AG04449 (cell line): ENCODE data around the gene UPF1.

Source experiments
- CTCF ChIA-PET: fragments of 350-600 bp; formaldehyde crosslinking; extraction: SDS; loops from one replicate; lab custom pipeline; 2021; ENCODE audit warnings: antibody characterized with exemption; lab: Yijun Ruan, JAX
- POLR2A ChIA-PET: fragments of 400-600, 350-600 bp; formaldehyde crosslinking; extraction: SDS; loops from one replicate; lab custom pipeline; 2020; ENCODE audit warnings: antibody characterized with exemption, inconsistent platforms; lab: Yijun Ruan, JAX
- DNase-seq: peaks from one replicate; pipeline ENCODE4 v3.0.0-alpha.2; 2010; ENCODE audit warnings: low read depth, low spot score
- H3K4me3 ChIP-seq: 2 replicates; pipeline ENCODE4 v1.5.1; 2011; ENCODE audit warnings: low read depth, mild to moderate bottlenecking, control low read depth, low read length
- CTCF ChIP-seq: IDR thresholded peaks from one replicate; pipeline ENCODE4 v1.5.1; 2011; ENCODE audit warnings: mild to moderate bottlenecking, moderate library complexity, low read length, control low read depth, inconsistent platforms; ENCODE audit not compliant: insufficient read depth; ENCODE audit errors: missing control alignments

UPF1 gene

GRCh38 chr19:18881491-18881890 lies 49.7 kb downstream of the UPF1 start:
- CTCF ChIA-PET = interaction anchor here (1.0 to 10.1 kb wide), 4 partner anchors 9 to 34 kb away, joined by 3 to 101 read pairs (median 7); no protein-coding TSS in a partner anchor

GRCh38 chr19:18883526-18884304 lies 52.0 kb downstream of the UPF1 start:
- DNase-seq = no peak
- H3K4me3 ChIP-seq = no peak overlapping the region
- ChIA-PET CTCF (interaction anchor here (1.4 to 10.1 kb wide), 2 partner anchors 18 to 37 kb away, joined by 3 to 101 read pairs; no protein-coding TSS in a partner anchor), POLR2A (no interaction called here)
- no peak for TF ChIP-seq CTCF

More at GRCh38 chr19:18881491-18881890, 49.7 kb downstream of the UPF1 start:
- TF ChIP-seq CTCF = no peak
- no peak for DNase-seq
- H3K4me3 ChIP-seq = no peak overlapping the region
- POLR2A ChIA-PET = no interaction called here

DNA sequence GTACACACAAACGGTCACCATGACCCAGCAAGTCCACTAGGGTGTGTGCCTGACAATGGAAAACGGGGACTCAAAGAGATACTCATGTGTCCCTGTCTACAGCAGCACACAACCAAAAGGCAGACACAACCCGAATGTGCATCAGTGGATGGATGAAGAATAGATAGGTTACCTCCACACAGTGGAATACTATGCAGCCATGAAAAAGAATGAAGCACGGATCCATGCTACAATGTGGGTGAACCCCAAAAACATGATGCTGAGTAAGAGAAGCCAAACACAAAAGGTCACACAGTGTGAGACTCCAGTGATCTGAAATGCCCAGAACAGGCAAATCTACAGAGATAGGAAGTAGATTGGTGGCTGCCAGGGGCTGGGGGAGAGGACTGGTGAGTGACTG lies 55.2 kb downstream of the UPF1 start:
- CTCF ChIA-PET = no interaction called here
- no peak for TF ChIP-seq CTCF

GRCh38 chr19:18889949-18890745 lies 58.4 kb downstream of the UPF1 start:
- ChIA-PET POLR2A (interaction anchor here (0.6 kb wide), 1 partner anchor 296 kb away, joined by 4 read pairs; no protein-coding TSS in a partner anchor), CTCF (interaction anchor here (1.0 to 1.9 kb wide), 3 partner anchors 9 to 24 kb away, joined by 3 to 7 read pairs (median 5); no protein-coding TSS in a partner anchor)
- DNase-seq = no peak
- H3K4me3 ChIP-seq = no peak overlapping the region
- no peak for TF ChIP-seq CTCF

More for the DNA sequence above, 55.2 kb downstream of the UPF1 start:
- no peak overlapping the region for H3K4me3 ChIP-seq
- POLR2A ChIA-PET = no interaction called here
- no peak for DNase-seq

DNA sequence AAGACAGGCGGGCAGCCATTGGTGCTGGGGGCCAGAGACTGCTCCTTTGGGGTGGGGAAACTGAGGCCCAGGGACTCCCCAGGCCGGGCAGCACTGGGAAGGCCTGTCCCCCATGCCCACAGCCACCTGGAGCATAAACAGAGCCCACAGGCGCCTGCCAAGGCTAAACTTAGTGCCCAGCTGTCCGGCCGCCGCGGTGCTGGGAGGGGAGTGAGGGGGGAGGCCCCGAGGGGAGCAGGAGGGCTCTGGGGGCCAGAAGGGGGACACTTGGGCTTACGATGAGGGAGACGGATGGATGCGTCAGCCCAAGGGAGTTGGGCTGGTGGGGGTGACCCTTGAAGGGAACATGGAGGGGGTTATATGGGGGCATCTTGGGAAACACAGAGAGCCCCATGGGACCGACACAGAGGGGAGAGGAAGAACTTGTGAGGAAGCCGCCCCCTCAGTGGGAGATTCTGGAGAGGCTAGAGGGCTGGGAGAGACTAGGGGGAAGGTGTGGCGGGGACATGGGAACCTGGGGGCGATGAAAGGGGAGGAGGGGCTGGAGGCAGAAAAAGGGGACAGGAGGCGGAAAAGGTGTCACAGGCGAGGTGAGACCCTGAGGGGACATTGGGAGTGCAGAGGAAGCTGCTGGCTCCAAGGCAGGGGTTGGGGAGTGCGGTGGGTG lies 62.0 kb downstream of the UPF1 start:
- no peak for TF ChIP-seq CTCF
- H3K4me3 ChIP-seq = no peak overlapping the region
- no peak for DNase-seq
- POLR2A ChIA-PET = no interaction called here
- CTCF ChIA-PET = interaction anchor here (1.6 to 2.0 kb wide), 2 partner anchors 92 to 305 kb away, joined by 5 to 16 read pairs; partner anchors contain the start of gene REX1BD
